Activated naive CD8-positive, alpha-beta T cell (primary cell): ENCODE data around the gene NFIB.

ENCODE experiments used
- H3K27ac Mint-ChIP-seq: one replicate; pipeline ENCODE4 v1.8.0; 2021; ENCODE audit warnings: mixed read lengths
- H3K27me3 Mint-ChIP-seq: one replicate; pipeline ENCODE4 v1.8.0; 2021; ENCODE audit warnings: mixed read lengths
- H3K36me3 Mint-ChIP-seq: one replicate; pipeline ENCODE4 v1.8.0; 2021; ENCODE audit warnings: mixed read lengths
- H3K4me1 Mint-ChIP-seq: one replicate; pipeline ENCODE4 v1.8.0; 2021; ENCODE audit warnings: low read depth, mixed read lengths
- H3K4me3 Mint-ChIP-seq: one replicate; pipeline ENCODE4 v1.8.0; 2021; ENCODE audit warnings: mild to moderate bottlenecking, mixed read lengths
- H3K9me3 Mint-ChIP-seq: one replicate; pipeline ENCODE4 v1.8.0; 2021; ENCODE audit warnings: low read depth, mixed read lengths

The NFIB gene

DNA sequence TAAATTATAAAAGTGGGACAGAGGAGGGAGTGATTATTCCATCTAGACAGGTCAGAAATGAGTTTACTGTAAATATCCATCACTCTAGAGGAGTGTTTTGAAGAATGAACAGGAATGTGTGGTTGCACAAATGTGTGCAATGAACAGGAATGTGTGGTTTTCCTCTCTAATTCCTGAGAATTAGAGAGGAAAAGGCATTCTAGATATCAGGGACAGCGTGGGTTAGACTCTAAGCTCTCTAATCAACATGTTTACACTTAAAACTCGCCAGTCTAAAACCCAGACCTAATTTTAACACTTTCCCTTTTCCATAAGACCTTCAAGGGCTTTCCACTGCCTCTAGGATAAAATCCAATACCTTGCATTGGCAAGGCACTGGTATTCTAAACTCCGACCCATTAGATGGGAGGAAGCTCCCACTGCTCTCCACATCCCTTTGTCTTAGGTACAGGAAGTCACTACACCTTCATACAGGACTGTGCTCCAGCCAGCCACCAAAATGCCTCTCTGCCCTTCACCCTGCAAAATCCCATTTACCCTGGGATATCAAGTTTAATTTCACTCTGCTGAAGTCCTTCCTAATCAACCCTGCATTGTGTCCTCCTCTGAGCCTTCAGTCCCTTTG, 67.9 kb downstream of the NFIB start:
- no peak overlapping the region for H3K4me3 Mint-ChIP-seq
- H3K36me3 Mint-ChIP-seq: no peaks in the 10 kb centered on the region
- H3K27me3 Mint-ChIP-seq: peaks cover 5% of the 10 kb centered on the region

DNA sequence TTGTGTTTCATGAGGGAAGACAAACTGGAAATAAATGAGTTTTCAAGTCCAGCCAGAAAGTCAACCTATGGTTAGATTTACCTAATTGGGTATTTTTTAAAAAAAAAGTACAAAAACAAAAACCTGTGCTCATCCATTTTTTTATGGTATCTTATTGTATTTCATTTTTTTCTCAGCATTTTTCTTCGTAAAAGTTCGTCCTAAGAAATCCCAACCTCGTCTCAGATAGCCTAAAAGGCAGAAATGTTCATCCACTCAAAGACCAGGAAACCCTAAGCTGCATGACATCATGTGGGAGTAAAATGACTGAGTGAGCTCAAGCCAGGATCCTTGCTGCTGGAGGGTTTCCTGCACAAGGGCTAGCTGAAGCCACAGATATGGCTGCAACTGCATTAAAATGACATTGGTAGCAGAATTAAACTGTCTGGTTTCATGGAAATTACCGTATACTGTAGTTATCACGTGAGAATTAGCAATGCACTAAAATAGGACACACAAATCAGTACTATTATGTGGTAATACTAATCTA, 70.4 kb downstream of the NFIB start:
- peaks cover 4% of the 10 kb centered on the region for H3K9me3 Mint-ChIP-seq
- H3K4me3 Mint-ChIP-seq: no peak overlapping the region
- peaks cover 2% of the 10 kb centered on the region for H3K27me3 Mint-ChIP-seq
- no peaks in the 10 kb centered on the region for H3K4me1 Mint-ChIP-seq
- H3K36me3 Mint-ChIP-seq: no peaks in the 10 kb centered on the region
- no peak overlapping the region for H3K27ac Mint-ChIP-seq

More for the DNA sequence above, 67.9 kb downstream of the NFIB start:
- no peak overlapping the region for H3K27ac Mint-ChIP-seq
- no peaks in the 10 kb centered on the region for H3K4me1 Mint-ChIP-seq
- peaks cover 4% of the 10 kb centered on the region for H3K9me3 Mint-ChIP-seq

- H3K36me3 Mint-ChIP-seq: no peaks in the 10 kb centered on the region
- H3K27me3 Mint-ChIP-seq: no peaks in the 10 kb centered on the region
- peaks cover 4% of the 10 kb centered on the region for H3K9me3 Mint-ChIP-seq
- no peak overlapping the region for H3K4me3 Mint-ChIP-seq
- H3K4me1 Mint-ChIP-seq: no peaks in the 10 kb centered on the region
- no peak overlapping the region for H3K27ac Mint-ChIP-seq
These were observed 71.7 kb downstream of the NFIB start for GRCh38 chr9:14242150-14242805.

DNA sequence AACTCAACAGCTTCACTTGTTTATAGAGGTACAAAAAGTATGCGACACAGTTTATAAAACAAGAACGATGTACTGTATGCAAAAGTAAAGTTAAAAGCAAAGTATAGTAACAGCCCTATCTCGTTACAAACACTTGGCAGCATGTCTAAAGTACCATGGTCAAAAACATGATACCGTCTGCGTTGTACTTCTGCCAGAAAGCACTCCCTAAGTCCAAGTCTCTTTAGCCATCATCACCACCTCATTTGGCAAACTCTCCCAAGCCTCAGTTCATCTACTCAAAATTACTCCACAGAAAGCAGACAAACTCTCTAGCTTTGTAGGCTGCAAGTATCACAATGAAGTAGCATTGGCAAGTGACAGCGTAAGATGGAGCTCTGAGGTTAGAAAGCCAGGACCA, 73.4 kb downstream of the NFIB start:
- H3K4me3 Mint-ChIP-seq: no peak overlapping the region
- H3K27ac Mint-ChIP-seq: no peak overlapping the region
- H3K36me3 Mint-ChIP-seq: no peaks in the 10 kb centered on the region
- peaks cover 4% of the 10 kb centered on the region for H3K9me3 Mint-ChIP-seq
- H3K27me3 Mint-ChIP-seq: peaks cover 2% of the 10 kb centered on the region
- no peaks in the 10 kb centered on the region for H3K4me1 Mint-ChIP-seq

- no peak overlapping the region for H3K27ac Mint-ChIP-seq
- no peaks in the 10 kb centered on the region for H3K4me1 Mint-ChIP-seq
- no peaks in the 10 kb centered on the region for H3K36me3 Mint-ChIP-seq
- no peak overlapping the region for H3K4me3 Mint-ChIP-seq
- H3K9me3 Mint-ChIP-seq: peaks cover 3% of the 10 kb centered on the region
- H3K27me3 Mint-ChIP-seq: peaks cover 5% of the 10 kb centered on the region
These were observed 75.4 kb downstream of the NFIB start for GRCh38 chr9:14238518-14238917.

DNA sequence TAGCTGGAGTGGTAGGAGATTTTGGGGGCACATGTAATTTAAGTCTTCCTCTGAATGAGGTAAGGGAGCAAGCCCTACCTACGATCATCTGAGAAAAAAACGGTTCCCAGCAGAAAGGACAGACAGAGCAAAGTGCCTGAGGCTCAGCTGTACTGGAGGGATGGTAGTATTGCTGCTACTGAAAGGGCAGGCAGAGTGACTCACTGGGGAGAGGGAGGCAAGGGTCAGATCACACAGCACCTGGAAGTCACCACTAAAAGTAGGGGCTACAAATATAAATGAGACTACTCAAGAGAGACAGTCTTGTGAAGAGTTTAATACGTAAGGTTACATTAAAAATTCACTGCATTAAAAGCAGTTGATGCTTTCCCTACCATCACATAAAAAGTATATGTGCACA, 75.9 kb downstream of the NFIB start:
- no peaks in the 10 kb centered on the region for H3K4me1 Mint-ChIP-seq

GRCh38 chr9:14236591-14236990, 77.3 kb downstream of the NFIB start:
- Mint-ChIP-seq H3K9me3 (peaks cover 3% of the 10 kb centered on the region), H3K27ac (no peak overlapping the region), H3K36me3 (no peaks in the 10 kb centered on the region), H3K4me3 (no peak overlapping the region), H3K4me1 (no peaks in the 10 kb centered on the region), H3K27me3 (peaks cover 5% of the 10 kb centered on the region)

More for the DNA sequence above, 75.9 kb downstream of the NFIB start:
- Mint-ChIP-seq H3K27me3 (peaks cover 5% of the 10 kb centered on the region), H3K4me3 (no peak overlapping the region), H3K36me3 (no peaks in the 10 kb centered on the region), H3K9me3 (peaks cover 3% of the 10 kb centered on the region), H3K27ac (no peak overlapping the region)

- Mint-ChIP-seq H3K27ac (no peak overlapping the region), H3K4me1 (no peaks in the 10 kb centered on the region), H3K9me3 (peaks cover 3% of the 10 kb centered on the region), H3K4me3 (no peak overlapping the region), H3K27me3 (peaks cover 3% of the 10 kb centered on the region), H3K36me3 (no peaks in the 10 kb centered on the region)
These were observed 81.8 kb downstream of the NFIB start for GRCh38 chr9:14232111-14232510.

GRCh38 chr9:14231196-14231990, 82.5 kb downstream of the NFIB start:
- no peaks in the 10 kb centered on the region for H3K36me3 Mint-ChIP-seq
- H3K27ac Mint-ChIP-seq: no peak overlapping the region
- H3K4me1 Mint-ChIP-seq: no peaks in the 10 kb centered on the region
- H3K9me3 Mint-ChIP-seq: peaks cover 3% of the 10 kb centered on the region
- peaks cover 3% of the 10 kb centered on the region for H3K27me3 Mint-ChIP-seq
- H3K4me3 Mint-ChIP-seq: no peak overlapping the region

DNA sequence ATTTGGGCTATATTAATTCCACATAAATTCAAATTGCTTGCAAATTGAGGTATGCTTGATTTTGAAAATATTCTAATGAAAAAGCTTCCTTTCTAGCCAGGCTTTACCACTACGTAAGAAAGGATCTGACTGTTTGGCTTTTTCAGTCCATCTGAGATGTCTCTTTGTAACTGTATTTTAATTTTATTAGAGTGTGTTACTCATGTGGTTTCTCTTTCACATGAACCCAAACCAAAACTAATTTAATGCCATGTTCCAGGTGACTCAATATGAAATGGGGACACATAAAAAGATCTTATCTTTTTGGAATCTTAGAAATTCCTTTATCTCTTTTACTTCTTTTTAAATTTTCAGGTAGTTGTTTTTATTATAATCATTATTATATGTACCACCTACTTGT, 85.3 kb downstream of the NFIB start:
- Mint-ChIP-seq H3K27ac (no peak overlapping the region), H3K27me3 (no peaks in the 10 kb centered on the region), H3K9me3 (no peaks in the 10 kb centered on the region), H3K36me3 (no peaks in the 10 kb centered on the region), H3K4me1 (no peaks in the 10 kb centered on the region), H3K4me3 (no peak overlapping the region)

- no peak overlapping the region for H3K27ac Mint-ChIP-seq
- no peaks in the 10 kb centered on the region for H3K9me3 Mint-ChIP-seq
- no peaks in the 10 kb centered on the region for H3K4me1 Mint-ChIP-seq
- H3K4me3 Mint-ChIP-seq: no peak overlapping the region
- H3K27me3 Mint-ChIP-seq: no peaks in the 10 kb centered on the region
- no peaks in the 10 kb centered on the region for H3K36me3 Mint-ChIP-seq
These were observed 86.9 kb downstream of the NFIB start for GRCh38 chr9:14226855-14227532.

- Mint-ChIP-seq H3K27me3 (no peaks in the 10 kb centered on the region), H3K36me3 (no peaks in the 10 kb centered on the region), H3K9me3 (no peaks in the 10 kb centered on the region), H3K27ac (no peak overlapping the region), H3K4me1 (no peaks in the 10 kb centered on the region), H3K4me3 (no peak overlapping the region)
These were observed 90.9 kb downstream of the NFIB start for GRCh38 chr9:14223081-14223480.

DNA sequence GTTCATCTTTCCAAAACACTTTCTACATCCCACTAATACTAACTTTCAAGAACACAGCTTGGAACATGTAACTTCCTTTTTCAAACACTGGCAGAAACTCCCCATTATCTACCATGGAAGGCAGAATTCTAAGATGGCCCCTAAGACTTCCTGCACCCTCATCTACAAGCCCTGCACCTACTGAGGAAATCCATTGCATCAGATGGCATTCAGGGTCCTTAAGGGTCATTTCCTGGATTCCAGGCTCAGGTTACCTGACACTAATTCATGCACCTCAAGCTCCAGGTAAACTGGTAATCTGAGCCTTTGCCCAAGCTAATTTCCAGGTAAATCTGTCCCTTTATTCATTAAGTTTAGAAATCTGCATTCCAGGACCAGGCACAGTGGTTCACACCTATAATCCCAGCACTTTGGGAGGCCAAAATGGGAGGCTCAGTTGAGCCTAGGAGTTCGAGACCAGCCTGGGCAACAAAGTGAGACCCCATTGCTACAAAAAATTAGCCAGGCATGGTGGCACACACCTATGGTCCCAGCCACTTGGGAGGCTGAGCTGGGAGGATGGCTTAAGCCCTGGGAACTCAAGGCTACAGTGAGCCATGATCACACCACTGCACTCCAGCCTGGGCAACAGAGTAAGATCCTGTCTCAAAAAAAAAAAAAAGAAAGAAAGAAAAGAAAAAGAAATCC, 91.6 kb downstream of the NFIB start:
- no peaks in the 10 kb centered on the region for H3K36me3 Mint-ChIP-seq
- H3K9me3 Mint-ChIP-seq: no peaks in the 10 kb centered on the region
- H3K4me3 Mint-ChIP-seq: no peak overlapping the region
- H3K27ac Mint-ChIP-seq: no peak overlapping the region
- H3K4me1 Mint-ChIP-seq: no peaks in the 10 kb centered on the region
- no peaks in the 10 kb centered on the region for H3K27me3 Mint-ChIP-seq

- Mint-ChIP-seq H3K9me3 (no peaks in the 10 kb centered on the region), H3K4me1 (no peaks in the 10 kb centered on the region), H3K36me3 (no peaks in the 10 kb centered on the region), H3K4me3 (no peak overlapping the region), H3K27me3 (no peaks in the 10 kb centered on the region), H3K27ac (no peak overlapping the region)
These were observed 92.4 kb downstream of the NFIB start for GRCh38 chr9:14221558-14221957.
